ENCODE measurements around the gene DISC1.

DISC1 gene

DNA sequence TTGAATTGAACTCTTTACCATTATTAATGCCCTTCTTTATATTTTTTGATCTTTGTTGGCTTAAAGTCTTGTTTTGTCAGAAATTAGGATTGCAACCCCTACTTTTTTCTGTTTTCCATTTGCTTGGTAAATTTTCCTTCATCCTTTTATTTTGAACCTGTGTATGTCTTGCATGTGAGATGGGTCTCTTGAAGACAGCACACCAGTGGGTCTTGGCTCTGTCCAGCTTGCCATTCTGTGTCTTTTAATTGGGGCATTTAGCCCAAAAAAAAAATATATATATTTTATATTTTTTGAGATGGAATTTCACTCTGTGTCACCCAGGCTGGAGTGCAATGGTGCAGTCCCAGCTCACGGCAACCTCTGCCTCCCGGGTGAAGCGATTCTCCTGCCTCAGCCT lies 33.6 kb downstream of the DISC1 start:
- H3K4me1 ChIP-seq (ENCODE audit: insufficient read depth, low read length, severe bottlenecking) = no peaks in the 10 kb centered on the region
- no peak overlapping the region for H3K4me3 ChIP-seq (ENCODE audit: low read depth, low read length, poor library complexity, severe bottlenecking)
- no peaks in the 10 kb centered on the region for H3K9me2 ChIP-seq (ENCODE audit: low read depth, low read length)
- no peak overlapping the region for H3K27ac ChIP-seq (ENCODE audit: low read depth, low read length, poor library complexity, severe bottlenecking)
- H3K79me2 ChIP-seq (ENCODE audit: insufficient read depth, low read length) = no peaks in the 10 kb centered on the region
- TF ChIP-seq, protein P1, sequence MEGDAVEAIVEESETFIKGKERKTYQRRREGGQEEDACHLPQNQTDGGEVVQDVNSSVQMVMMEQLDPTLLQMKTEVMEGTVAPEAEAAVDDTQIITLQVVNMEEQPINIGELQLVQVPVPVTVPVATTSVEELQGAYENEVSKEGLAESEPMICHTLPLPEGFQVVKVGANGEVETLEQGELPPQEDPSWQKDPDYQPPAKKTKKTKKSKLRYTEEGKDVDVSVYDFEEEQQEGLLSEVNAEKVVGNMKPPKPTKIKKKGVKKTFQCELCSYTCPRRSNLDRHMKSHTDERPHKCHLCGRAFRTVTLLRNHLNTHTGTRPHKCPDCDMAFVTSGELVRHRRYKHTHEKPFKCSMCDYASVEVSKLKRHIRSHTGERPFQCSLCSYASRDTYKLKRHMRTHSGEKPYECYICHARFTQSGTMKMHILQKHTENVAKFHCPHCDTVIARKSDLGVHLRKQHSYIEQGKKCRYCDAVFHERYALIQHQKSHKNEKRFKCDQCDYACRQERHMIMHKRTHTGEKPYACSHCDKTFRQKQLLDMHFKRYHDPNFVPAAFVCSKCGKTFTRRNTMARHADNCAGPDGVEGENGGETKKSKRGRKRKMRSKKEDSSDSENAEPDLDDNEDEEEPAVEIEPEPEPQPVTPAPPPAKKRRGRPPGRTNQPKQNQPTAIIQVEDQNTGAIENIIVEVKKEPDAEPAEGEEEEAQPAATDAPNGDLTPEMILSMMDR (IDR thresholded peaks at IDR 0.05; ENCODE audit: low read length) = no peak
- no peak for TF ChIP-seq EZH2 (IDR thresholded peaks at IDR 0.05; ENCODE audit: borderline replicate concordance, low read length)
- no peaks in the 10 kb centered on the region for H4K20me1 ChIP-seq (ENCODE audit: insufficient read depth, low read length)
- no peaks in the 10 kb centered on the region for H3F3A ChIP-seq (ENCODE audit: insufficient read depth, low read length)
- no peaks in the 10 kb centered on the region for H3K9me3 ChIP-seq (ENCODE audit: low read length)
- no peak overlapping the region for H2AFZ ChIP-seq (ENCODE audit: low read length)
- no peaks in the 10 kb centered on the region for H3K36me3 ChIP-seq (ENCODE audit: insufficient read depth, low read length)
- no peak overlapping the region for H3K4me2 ChIP-seq (ENCODE audit: low read length)
- H3K27me3 ChIP-seq (ENCODE audit: insufficient read depth, low read length) = no peaks in the 10 kb centered on the region
- H3K9ac ChIP-seq (ENCODE audit: low read length) = no peak overlapping the region

DNA sequence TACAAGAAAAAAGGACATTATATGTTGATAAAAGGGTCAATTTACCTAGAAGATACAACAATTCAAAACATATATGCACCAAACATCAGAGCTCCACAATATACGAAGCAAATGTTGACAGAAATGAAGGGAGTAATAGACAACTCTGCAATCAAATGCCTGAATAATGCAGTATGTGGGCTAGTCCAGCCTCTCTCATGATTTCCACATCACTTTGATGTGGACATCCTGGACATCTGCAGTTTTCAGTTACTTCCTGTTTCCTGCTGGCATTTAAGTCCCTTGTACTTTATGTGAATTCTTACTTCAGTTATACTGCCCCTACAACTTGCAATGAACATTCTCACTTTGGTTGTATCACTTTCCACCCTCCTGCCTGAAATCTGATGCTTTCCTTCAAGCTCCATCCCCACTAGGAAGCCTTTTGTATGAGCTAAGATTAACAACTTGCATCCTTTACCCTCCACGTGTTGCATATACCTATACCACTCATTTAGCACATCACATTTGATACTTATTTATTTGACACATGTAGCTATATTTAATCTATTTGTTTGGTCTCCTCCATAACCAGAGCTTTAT lies 36.7 kb downstream of the DISC1 start:
- Histone ChIP-seq H3K4me2 (ENCODE audit: low read length) (no peak overlapping the region), H3K36me3 (ENCODE audit: insufficient read depth, low read length) (no peaks in the 10 kb centered on the region), H4K20me1 (ENCODE audit: insufficient read depth, low read length) (no peaks in the 10 kb centered on the region), H3K4me3 (ENCODE audit: low read depth, low read length, poor library complexity, severe bottlenecking) (no peak overlapping the region), H2AFZ (ENCODE audit: low read length) (no peak overlapping the region), H3K4me1 (ENCODE audit: insufficient read depth, low read length, severe bottlenecking) (no peaks in the 10 kb centered on the region), H3K9ac (ENCODE audit: low read length) (no peak overlapping the region), H3K27me3 (ENCODE audit: insufficient read depth, low read length) (no peaks in the 10 kb centered on the region), H3K9me3 (ENCODE audit: low read length) (no peaks in the 10 kb centered on the region), H3K79me2 (ENCODE audit: insufficient read depth, low read length) (no peaks in the 10 kb centered on the region), H3K27ac (ENCODE audit: low read depth, low read length, poor library complexity, severe bottlenecking) (no peak overlapping the region), H3F3A (ENCODE audit: insufficient read depth, low read length) (no peaks in the 10 kb centered on the region), H3K9me2 (ENCODE audit: low read depth, low read length) (no peaks in the 10 kb centered on the region)
- TF ChIP-seq, protein P1 (IDR thresholded peaks at IDR 0.05; ENCODE audit: low read length) = no peak
- TF ChIP-seq EZH2 (IDR thresholded peaks at IDR 0.05; ENCODE audit: borderline replicate concordance, low read length) = no peak

DNA sequence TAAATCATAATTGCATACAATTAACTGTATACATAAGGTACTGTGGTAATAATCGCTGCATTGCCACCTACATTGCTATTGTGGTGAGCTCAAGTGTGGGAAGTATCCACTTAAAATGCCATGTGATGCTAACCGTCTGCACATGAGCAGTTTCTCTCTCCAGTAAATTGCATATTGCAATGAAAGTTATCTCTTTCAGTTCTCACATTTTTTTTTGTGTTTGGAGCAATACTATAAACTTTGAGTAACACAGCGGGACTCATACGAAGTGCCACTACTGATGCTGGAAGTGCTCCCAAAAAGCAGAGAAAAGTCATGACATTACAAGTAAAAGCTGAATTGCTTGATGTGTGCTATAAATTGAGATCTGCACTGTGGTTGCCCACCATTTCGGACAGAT lies 38.5 kb downstream of the DISC1 start:
- Histone ChIP-seq H3K27me3 (ENCODE audit: insufficient read depth, low read length) (no peaks in the 10 kb centered on the region), H2AFZ (ENCODE audit: low read length) (no peak overlapping the region), H3K9ac (ENCODE audit: low read length) (no peak overlapping the region), H3K27ac (ENCODE audit: low read depth, low read length, poor library complexity, severe bottlenecking) (no peak overlapping the region), H3K4me1 (ENCODE audit: insufficient read depth, low read length, severe bottlenecking) (no peaks in the 10 kb centered on the region), H3F3A (ENCODE audit: insufficient read depth, low read length) (no peaks in the 10 kb centered on the region), H4K20me1 (ENCODE audit: insufficient read depth, low read length) (no peaks in the 10 kb centered on the region), H3K9me2 (ENCODE audit: low read depth, low read length) (no peaks in the 10 kb centered on the region), H3K79me2 (ENCODE audit: insufficient read depth, low read length) (no peaks in the 10 kb centered on the region), H3K36me3 (ENCODE audit: insufficient read depth, low read length) (no peaks in the 10 kb centered on the region), H3K4me2 (ENCODE audit: low read length) (no peak overlapping the region), H3K9me3 (ENCODE audit: low read length) (no peaks in the 10 kb centered on the region), H3K4me3 (ENCODE audit: low read depth, low read length, poor library complexity, severe bottlenecking) (no peak overlapping the region)
- TF ChIP-seq EZH2 (IDR thresholded peaks at IDR 0.05; ENCODE audit: borderline replicate concordance, low read length) = no peak
- TF ChIP-seq, protein P1 (IDR thresholded peaks at IDR 0.05; ENCODE audit: low read length) = no peak

Measured in OCI-LY1 (cell line).